Measurements from ENCODE around the gene RCOR1.
"Not testable (repeated sequence)": the region's sequence is repeated elsewhere in the genome, so short reads cannot be mapped to it uniquely, and the experiment has no call there.

RCOR1 gene

DNA sequence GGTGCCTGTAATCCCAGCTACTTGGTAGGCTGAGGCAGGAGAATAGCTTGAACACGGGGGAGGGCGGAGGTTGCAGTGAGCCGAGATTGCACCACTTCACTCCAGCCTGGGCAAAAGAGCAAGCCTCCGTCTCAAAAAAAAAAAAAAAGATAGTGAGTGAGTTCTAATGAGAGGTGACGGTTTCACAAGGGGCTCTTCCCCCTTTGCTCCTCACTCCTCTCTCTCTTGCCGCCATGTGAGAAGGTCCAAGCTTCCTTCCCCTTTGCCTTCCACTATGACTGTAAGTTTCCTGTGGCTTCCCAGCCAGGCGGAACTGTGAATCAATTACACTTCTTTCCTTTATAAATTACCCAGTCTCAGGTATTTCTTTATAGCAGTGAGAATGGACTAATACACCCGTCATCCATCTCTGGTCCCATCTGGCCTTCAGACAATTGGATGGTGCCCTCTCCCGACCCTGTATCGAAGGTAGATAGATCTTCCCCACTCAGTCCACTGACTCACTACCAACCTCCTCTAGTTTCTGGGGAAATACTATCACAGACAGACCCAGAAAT is 27.0 kb upstream of the RCOR1 start:
- TF ChIP-seq, protein P1, sequence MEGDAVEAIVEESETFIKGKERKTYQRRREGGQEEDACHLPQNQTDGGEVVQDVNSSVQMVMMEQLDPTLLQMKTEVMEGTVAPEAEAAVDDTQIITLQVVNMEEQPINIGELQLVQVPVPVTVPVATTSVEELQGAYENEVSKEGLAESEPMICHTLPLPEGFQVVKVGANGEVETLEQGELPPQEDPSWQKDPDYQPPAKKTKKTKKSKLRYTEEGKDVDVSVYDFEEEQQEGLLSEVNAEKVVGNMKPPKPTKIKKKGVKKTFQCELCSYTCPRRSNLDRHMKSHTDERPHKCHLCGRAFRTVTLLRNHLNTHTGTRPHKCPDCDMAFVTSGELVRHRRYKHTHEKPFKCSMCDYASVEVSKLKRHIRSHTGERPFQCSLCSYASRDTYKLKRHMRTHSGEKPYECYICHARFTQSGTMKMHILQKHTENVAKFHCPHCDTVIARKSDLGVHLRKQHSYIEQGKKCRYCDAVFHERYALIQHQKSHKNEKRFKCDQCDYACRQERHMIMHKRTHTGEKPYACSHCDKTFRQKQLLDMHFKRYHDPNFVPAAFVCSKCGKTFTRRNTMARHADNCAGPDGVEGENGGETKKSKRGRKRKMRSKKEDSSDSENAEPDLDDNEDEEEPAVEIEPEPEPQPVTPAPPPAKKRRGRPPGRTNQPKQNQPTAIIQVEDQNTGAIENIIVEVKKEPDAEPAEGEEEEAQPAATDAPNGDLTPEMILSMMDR (IDR thresholded peaks at IDR 0.05; ENCODE audit: borderline replicate concordance, insufficient read depth, low read depth, low read length), result no peak
- no peak overlapping the region for H3K4me3 ChIP-seq (ENCODE audit: low read depth, low read length)

DNA sequence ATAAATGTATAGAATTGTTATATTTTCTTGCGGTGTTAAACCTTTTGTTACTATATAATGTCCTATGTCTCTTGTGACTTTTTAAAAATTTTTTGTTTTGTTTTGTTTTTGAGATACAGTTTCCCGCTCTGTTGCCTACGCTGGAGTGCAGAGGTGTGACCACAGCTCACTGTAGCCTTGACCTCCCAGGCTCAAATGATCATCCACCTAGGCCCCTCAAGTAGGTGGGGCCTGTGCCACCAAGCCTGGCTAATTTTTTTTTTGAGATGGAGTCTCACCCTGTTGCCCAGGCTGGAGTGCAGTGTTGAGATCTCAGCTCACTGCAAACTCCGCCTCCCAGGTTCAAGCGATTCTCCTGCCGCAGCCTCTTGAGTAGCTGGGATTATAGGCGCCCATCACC is 26.5 kb upstream of the RCOR1 start:
- TF ChIP-seq, protein P1 (IDR thresholded peaks at IDR 0.05; ENCODE audit: borderline replicate concordance, insufficient read depth, low read depth, low read length), result no peak
- no peak overlapping the region for H3K4me3 ChIP-seq (ENCODE audit: low read depth, low read length)

DNA sequence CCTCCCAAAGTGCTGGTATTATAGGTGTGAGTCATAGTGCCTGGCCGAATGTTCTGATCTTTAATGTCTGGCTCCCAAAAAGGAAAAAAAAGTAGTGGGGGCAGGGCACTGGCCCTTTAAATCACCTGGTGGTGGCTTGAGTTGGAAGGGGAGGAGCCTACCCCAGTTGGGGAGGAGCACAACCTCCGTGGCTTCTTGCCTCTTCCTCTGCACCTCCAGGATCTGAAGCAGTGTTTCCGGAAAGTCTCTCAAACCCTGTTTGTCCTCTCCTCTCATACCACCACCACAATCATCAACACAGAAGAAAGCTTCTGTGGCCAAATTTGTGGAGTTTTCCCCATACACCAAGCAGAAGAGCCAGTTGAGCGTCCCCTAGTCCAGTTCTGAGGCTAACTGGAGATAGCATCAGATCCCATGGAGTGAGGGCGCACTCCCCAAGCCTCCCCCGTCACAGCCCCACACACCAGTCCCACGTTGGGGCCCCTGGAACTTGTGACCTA is 24.3 kb upstream of the RCOR1 start:
- TF ChIP-seq, protein P1 (IDR thresholded peaks at IDR 0.05; ENCODE audit: borderline replicate concordance, insufficient read depth, low read depth, low read length), result no peak

DNA sequence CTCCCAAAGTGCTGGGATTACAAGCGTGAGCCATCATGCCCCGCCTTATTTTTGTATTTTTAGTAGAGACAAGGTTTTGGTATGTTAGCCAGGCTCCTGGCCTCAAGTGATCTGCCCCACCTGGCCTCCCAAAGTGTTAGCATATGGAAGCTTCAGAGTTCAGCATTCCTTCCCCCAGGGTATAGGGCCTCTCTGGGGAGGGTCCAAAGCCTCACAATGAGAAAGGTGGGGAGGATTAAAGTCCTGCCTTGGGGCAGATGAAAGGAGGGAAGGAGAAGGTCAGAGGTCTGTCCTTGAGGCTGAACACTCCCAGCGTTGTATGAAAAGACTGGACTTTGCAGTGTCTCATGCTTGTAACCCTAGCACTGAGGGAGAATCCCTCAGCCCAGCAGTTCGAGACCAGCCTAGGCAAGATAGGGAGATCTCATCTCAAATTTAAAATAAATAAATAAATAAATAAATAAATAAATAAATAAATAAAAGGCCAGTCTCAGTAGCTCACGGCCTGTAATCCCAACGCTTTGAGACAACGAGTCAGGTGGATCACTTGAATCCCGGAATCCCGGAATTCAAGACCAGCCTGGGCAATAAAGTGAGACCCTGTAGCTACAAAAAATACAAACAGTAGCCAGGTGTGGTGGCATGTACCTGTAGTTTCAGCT is 22.0 kb upstream of the RCOR1 start:
- TF ChIP-seq, protein P1 (IDR thresholded peaks at IDR 0.05; ENCODE audit: borderline replicate concordance, insufficient read depth, low read depth, low read length), result no peak
- H3K4me3 ChIP-seq (ENCODE audit: low read depth, low read length), result no peak overlapping the region

More for the DNA sequence above, 24.3 kb upstream of the RCOR1 start:
- H3K4me3 ChIP-seq (ENCODE audit: low read depth, low read length), result no peak overlapping the region

DNA sequence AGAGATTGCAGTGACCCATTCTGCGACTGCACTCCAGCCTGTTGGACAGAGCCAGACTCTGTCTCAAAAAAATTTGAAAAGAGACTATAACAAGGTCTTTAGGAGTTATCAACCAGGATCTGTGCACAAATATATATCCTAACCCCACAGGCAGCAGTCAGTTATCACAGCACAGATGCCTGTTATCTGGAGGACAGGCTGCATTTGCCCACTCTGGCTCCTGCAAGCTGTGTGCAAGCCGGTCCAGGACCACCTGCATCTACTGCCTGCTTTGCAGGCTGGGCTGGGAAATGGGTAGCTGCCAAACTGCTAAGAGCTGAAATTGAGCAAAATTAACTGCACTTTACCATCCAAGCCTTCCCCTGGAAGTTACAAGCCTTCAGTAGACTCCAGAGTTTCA is 21.4 kb upstream of the RCOR1 start:
- TF ChIP-seq, protein P1 (IDR thresholded peaks at IDR 0.05; ENCODE audit: borderline replicate concordance, insufficient read depth, low read depth, low read length), result no peak
- no peak overlapping the region for H3K4me3 ChIP-seq (ENCODE audit: low read depth, low read length)

DNA sequence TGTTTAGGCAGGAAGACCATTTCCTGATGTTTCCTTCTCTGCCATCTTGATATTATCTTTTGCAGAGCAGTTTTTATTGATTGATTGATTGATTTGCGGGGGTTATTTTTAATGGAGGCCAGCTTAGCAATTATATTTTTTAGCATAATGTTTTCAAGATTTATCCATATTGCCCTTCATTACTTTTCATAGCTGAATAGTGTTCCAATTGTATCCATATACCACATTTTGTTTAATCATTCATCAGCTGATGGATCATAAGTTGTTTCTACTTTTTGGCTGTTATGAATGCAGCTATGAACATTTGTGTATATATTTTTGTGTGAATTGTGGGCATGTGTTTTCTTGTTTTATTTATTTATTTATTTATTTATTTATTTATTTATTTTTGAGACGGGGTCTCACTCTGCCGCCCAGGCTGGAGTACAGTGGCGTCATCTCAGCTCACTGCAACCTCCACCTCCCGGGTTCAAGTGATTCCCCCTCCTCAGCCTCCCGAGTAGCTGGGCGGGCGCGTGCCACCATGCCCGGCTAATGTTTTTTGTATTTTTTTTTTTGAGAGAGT is 20.9 kb upstream of the RCOR1 start:
- no peak overlapping the region for H3K4me3 ChIP-seq (ENCODE audit: low read depth, low read length)
- TF ChIP-seq, protein P1 (IDR thresholded peaks at IDR 0.05; ENCODE audit: borderline replicate concordance, insufficient read depth, low read depth, low read length), result no peak

DNA sequence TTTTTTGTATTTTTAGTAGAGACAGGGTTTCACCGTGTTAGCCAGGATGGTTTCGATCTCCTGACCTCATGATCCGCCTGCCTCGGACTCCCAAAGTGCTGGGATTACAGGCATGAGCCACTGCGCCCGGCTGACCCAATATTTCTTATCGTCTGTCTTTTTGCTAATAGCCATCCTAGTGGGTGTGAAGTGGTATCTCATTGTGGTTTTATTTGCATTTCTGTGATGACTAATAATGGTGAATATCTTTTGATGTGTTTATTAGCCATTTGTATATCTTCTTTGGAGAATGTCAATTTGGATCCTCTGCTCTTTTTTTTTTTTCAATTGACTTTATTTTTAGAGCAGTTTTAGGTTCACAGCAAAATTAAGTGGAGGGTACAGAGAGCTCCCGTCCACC is 19.3 kb upstream of the RCOR1 start:
- H3K4me3 ChIP-seq (ENCODE audit: low read depth, low read length), result not testable (repeated sequence)
